T47D (cell line): Measurements from ENCODE around the gene LYZL6.
"Not testable (repeated sequence)": the region's sequence is repeated elsewhere in the genome, so short reads cannot be mapped to it uniquely, and the experiment has no call there.

Experiments
- DNase-seq, 2 experiments: peaks; one replicate each; pipeline versions ENCODE4 v3.0.0 to v3.0.0-alpha.2; 2011 to 2012; ENCODE audit warnings: low read depth in 1 of 2, low spot score in 1 of 2
- JUND ChIP-seq: IDR thresholded peaks from 2 replicates; pipeline ENCODE4 v1.6.1; 2012; ENCODE audit warnings: low read depth
- in situ Hi-C: cut with HindIII; loops from 2 replicates; pipeline ENCODE4 v1.10.0; 2016; ENCODE audit warnings: low sequenced_read_pairs, low pct_unique_long_range_greater_than_20kb

The LYZL6 gene

GRCh38 chr17:35913609-35914008 is 29.9 kb downstream of the LYZL6 start:
- no peak for DNase-seq
- in situ Hi-C loops = no loop called here
- no peak for TF ChIP-seq JUND

GRCh38 chr17:35912942-35913341 is 30.6 kb downstream of the LYZL6 start:
- no peak for DNase-seq
- in situ Hi-C loops = no loop called here
- TF ChIP-seq JUND = no peak

GRCh38 chr17:35912339-35912912 is 31.1 kb downstream of the LYZL6 start:
- DNase-seq = no peak
- in situ Hi-C loops = no loop called here
- no peak for TF ChIP-seq JUND

- TF ChIP-seq JUND = no peak
- in situ Hi-C loops = no loop called here
- no peak for DNase-seq
These were observed 34.1 kb downstream of the LYZL6 start for GRCh38 chr17:35909408-35909807.

GRCh38 chr17:35907691-35908090 is 35.8 kb downstream of the LYZL6 start:
- no peak for DNase-seq
- TF ChIP-seq JUND = no peak
- in situ Hi-C loops = no loop called here

GRCh38 chr17:35906926-35907637 is 36.4 kb downstream of the LYZL6 start:
- DNase-seq = no peak
- in situ Hi-C loops = no loop called here
- TF ChIP-seq JUND = no peak

- no peak for DNase-seq
- TF ChIP-seq JUND = no peak
- in situ Hi-C loops = no loop called here
These were observed 37.2 kb downstream of the LYZL6 start for GRCh38 chr17:35906191-35906925.

- in situ Hi-C loops = no loop called here
- no peak for TF ChIP-seq JUND
- no peak for DNase-seq
These were observed 40.1 kb downstream of the LYZL6 start for GRCh38 chr17:35903451-35903850.

GRCh38 chr17:35901631-35902175 is 41.8 kb downstream of the LYZL6 start:
- no peak for TF ChIP-seq JUND
- no peak for DNase-seq
- in situ Hi-C loops = no loop called here

- no peak for TF ChIP-seq JUND
- in situ Hi-C loops = no loop called here
- no peak for DNase-seq
These were observed 42.6 kb downstream of the LYZL6 start for GRCh38 chr17:35900708-35901480.

- in situ Hi-C loops = no loop called here
- no peak for TF ChIP-seq JUND
- no peak for DNase-seq
These were observed 43.2 kb downstream of the LYZL6 start for GRCh38 chr17:35900280-35900679.

GRCh38 chr17:35898283-35899070 is 45.0 kb downstream of the LYZL6 start:
- no peak for DNase-seq
- TF ChIP-seq JUND = no peak
- in situ Hi-C loops = no loop called here

- in situ Hi-C loops, DNase-seq: not testable (repeated sequence)
These were observed 45.7 kb downstream of the LYZL6 start for GRCh38 chr17:35897772-35898171.
